Tibial nerve (tissue), 4 donors: Measurements from ENCODE around the gene CCDC24. TPM values are rescaled to one million over a fixed set of nuclear protein-coding genes. Genes with fewer than 3 reads are reported as not detected.

Experiments
- DNase-seq, 2 donors: peaks; one replicate each; pipeline ENCODE4 v3.0.0-alpha.2; 2019; ENCODE audit warnings: low spot score in 2 of 2
- H3K27ac ChIP-seq, 4 donors: fragments of 200-600 bp; sonication (generic) in 3 of 4; one replicate each; pipeline ENCODE4 v1.5.1; 2017 to 2019; ENCODE audit warnings: mild to moderate bottlenecking in 1 of 4
- H3K27me3 ChIP-seq, 2 donors: fragments of 200-600 bp; sonication (generic) in 1 of 2; one replicate each; pipeline versions ENCODE4 v1.5.1 to v1.6.0; 2017 to 2019
- H3K36me3 ChIP-seq, 3 donors: fragments of 200-600 bp; sonication (generic); one replicate each; pipeline ENCODE4 v1.5.1; 2018 to 2019
- H3K4me1 ChIP-seq, 4 donors: fragments of 200-600 bp; sonication (generic) in 3 of 4; one replicate each; pipeline ENCODE4 v1.5.1; 2017 to 2019
- H3K4me3 ChIP-seq, 4 donors: fragments of 200-600 bp; sonication (generic) in 3 of 4; one replicate each; pipeline ENCODE4 v1.5.1; 2017 to 2019; ENCODE audit warnings: mild to moderate bottlenecking in 1 of 4, moderate library complexity in 1 of 4
- H3K9me3 ChIP-seq, 4 donors: fragments of 200-600 bp; sonication (generic) in 3 of 4; one replicate each; pipeline ENCODE4 v1.5.1; 2017 to 2019
- CTCF ChIP-seq, 5 experiments: fragments of 200-600 bp in 3 of 5; fragments of 450-650 bp in 2 of 5; sonication (generic) in 3 of 5; IDR thresholded peaks; one replicate each; pipeline ENCODE4 v1.5.1; 2016 to 2019; ENCODE audit warnings: antibody characterized with exemption in 5 of 5, mild to moderate bottlenecking in 3 of 5, moderate library complexity in 2 of 5
- EP300 ChIP-seq, 2 donors: sonication (generic); formaldehyde crosslinking; IDR thresholded peaks; one replicate each; pipeline ENCODE4 v1.6.1; 2017; ENCODE audit warnings: antibody characterized with exemption in 2 of 2, mild to moderate bottlenecking in 1 of 2
- POLR2A ChIP-seq, 2 donors: fragments of 450-650 bp; IDR thresholded peaks; one replicate each; pipeline ENCODE4 v1.6.1; 2017; ENCODE audit warnings: antibody characterized with exemption in 2 of 2, mild to moderate bottlenecking in 2 of 2, moderate library complexity in 2 of 2
- WGBS, 2 donors: methylation state at CpG; one replicate each; pipeline ENCODE4 v1.1.5; 2018; 5-methylcytosine and 5-hydroxymethylcytosine counted together
- total RNA-seq, 4 donors: library from RNA; depleted of rRNA; stranded (reverse); fragments of >200 nt; gene quantifications; one replicate each; pipeline ENCODE4 v1.1.0, GENCODE V29; 2016

The CCDC24 gene
- total RNA-seq, 4 donors from 2014 or later, result 5.4 to 18.8 (median 8.9) TPM

- Histone ChIP-seq H3K27me3 (no peaks in the 10 kb centered on the region), H3K9me3 (no peaks in the 10 kb centered on the region), H3K4me3 (no peak overlapping the region), H3K4me1 (peaks cover 0 to 52% (median 11%) of the 10 kb centered on the region in 4 donors), H3K27ac (no peak overlapping the region), H3K36me3 (peaks cover 0 to 62% (median 0%) of the 10 kb centered on the region in 3 donors)
- TF ChIP-seq CTCF (IDR thresholded peaks at IDR 0.05) (no peak), POLR2A (IDR thresholded peaks at IDR 0.05) (no peak)
- DNase-seq, result no peak
- WGBS, 2 donors, result 86% methylated on average over 5 to 7 of the region's 8 CpGs
Measured at GRCh38 chr1:43982241-43982640, 9.2 kb upstream of the CCDC24 start.

- DNase-seq, result no peak
- Histone ChIP-seq H3K27me3 (no peaks in the 10 kb centered on the region), H3K36me3 (peaks cover 0 to 60% (median 0%) of the 10 kb centered on the region in 3 donors), H3K9me3 (no peaks in the 10 kb centered on the region), H3K27ac (no peak overlapping the region), H3K4me3 (no peak overlapping the region), H3K4me1 (peaks cover 0 to 46% (median 11%) of the 10 kb centered on the region in 4 donors)
- WGBS, 2 donors, result 78 to 82% methylated on average over 15 of the region's 15 CpGs
- TF ChIP-seq EP300 (IDR thresholded peaks at IDR 0.05) (no peak), POLR2A (IDR thresholded peaks at IDR 0.05) (no peak), CTCF (IDR thresholded peaks at IDR 0.05) (no peak)
Measured at GRCh38 chr1:43982808-43983207, 8.6 kb upstream of the CCDC24 start.

- no peaks in the 10 kb centered on the region for H3K9me3 ChIP-seq
- peaks cover 0 to 55% (median 0%) of the 10 kb centered on the region in 3 donors for H3K36me3 ChIP-seq
- TF ChIP-seq CTCF (IDR thresholded peaks at IDR 0.05) (no peak), EP300 (IDR thresholded peaks at IDR 0.05) (no peak), POLR2A (IDR thresholded peaks at IDR 0.05) (no peak)
- peaks cover 0 to 40% (median 10%) of the 10 kb centered on the region in 4 donors for H3K4me1 ChIP-seq
- 67 to 73% methylated on average over 12 of the region's 12 CpGs for WGBS, 2 donors
- H3K27me3 ChIP-seq, result no peaks in the 10 kb centered on the region
- H3K4me3 ChIP-seq, result no peak overlapping the region
- no peak for DNase-seq
- H3K27ac ChIP-seq, result no peak overlapping the region
Measured at GRCh38 chr1:43983253-43983899, 8.0 kb upstream of the CCDC24 start.

GRCh38 chr1:43984855-43985254 lies 6.5 kb upstream of the CCDC24 start:
- Histone ChIP-seq H3K36me3 (peaks cover 0 to 55% (median 0%) of the 10 kb centered on the region in 3 donors), H3K27me3 (no peaks in the 10 kb centered on the region), H3K27ac (no peak overlapping the region), H3K4me3 (no peak overlapping the region), H3K9me3 (no peaks in the 10 kb centered on the region), H3K4me1 (peaks cover 0 to 31% (median 5%) of the 10 kb centered on the region in 4 donors)
- no peak for TF ChIP-seq CTCF (IDR thresholded peaks at IDR 0.05)
- TF ChIP-seq POLR2A (IDR thresholded peaks at IDR 0.05), result no peak
- no peak for TF ChIP-seq EP300 (IDR thresholded peaks at IDR 0.05)
- 91 to 92% methylated on average over 12 to 16 of the region's 16 CpGs for WGBS, 2 donors
- no peak for DNase-seq

- TF ChIP-seq CTCF (IDR thresholded peaks at IDR 0.05) (no peak), EP300 (IDR thresholded peaks at IDR 0.05) (no peak), POLR2A (IDR thresholded peaks at IDR 0.05) (no peak)
- Histone ChIP-seq H3K27me3 (no peaks in the 10 kb centered on the region), H3K4me1 (peaks cover 0 to 25% (median 7%) of the 10 kb centered on the region in 4 donors), H3K36me3 (peaks cover 0 to 53% (median 0%) of the 10 kb centered on the region in 3 donors), H3K9me3 (no peaks in the 10 kb centered on the region), H3K4me3 (no peak overlapping the region), H3K27ac (no peak overlapping the region)
- DNase-seq, result no peak
- WGBS, 2 donors, result 79 to 80% methylated on average over 4 of the region's 4 CpGs
Measured at GRCh38 chr1:43985984-43986595, 5.3 kb upstream of the CCDC24 start.
